ENCODE data around the gene FLNB. TPM values are rescaled to one million over a fixed set of nuclear protein-coding genes. Genes with fewer than 3 reads are reported as not detected.
A peak's percentile ranks its signal among the peaks of the same experiment; 100 is the strongest.

Gene FLNB
- total RNA-seq, 1 donor from 2014 or later: 115 TPM

DNA sequence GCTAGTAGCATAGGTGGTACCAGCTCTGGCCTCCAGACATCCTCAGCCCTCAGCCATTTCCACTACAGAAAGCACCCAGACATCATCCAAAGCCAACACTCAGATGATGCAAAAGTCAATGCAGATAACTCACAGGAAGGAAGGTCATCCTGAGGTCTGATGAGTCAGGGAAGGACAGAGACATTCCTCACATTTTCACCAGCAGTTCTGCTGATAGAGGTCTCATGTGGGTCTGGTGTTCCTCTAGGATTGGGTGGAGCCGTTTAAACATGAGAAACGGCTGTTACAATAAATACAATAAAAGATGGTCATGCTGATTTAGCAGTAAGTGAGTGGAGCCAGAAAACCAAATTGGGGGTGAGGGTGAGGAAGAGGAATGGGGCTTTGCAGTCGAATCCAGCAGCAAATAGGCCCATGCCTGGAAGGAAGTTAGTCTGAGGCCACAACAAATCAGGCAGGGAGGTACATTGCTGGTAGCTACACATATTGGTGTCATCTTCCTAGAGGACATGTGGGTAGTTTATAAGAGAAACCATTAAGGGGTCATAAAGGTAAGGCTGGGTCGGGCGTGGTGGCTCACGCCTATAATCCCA lies 33.3 kb upstream of the FLNB start:
- ATAC-seq (peak; percentile 47), DNase-seq (no peak)
- no peak overlapping the region for H3K4me3 ChIP-seq
- H3K9me3 ChIP-seq: no peaks in the 10 kb centered on the region
- intact Hi-C loops (cut with DNase I): no loop called here
- TF ChIP-seq, protein P1, sequence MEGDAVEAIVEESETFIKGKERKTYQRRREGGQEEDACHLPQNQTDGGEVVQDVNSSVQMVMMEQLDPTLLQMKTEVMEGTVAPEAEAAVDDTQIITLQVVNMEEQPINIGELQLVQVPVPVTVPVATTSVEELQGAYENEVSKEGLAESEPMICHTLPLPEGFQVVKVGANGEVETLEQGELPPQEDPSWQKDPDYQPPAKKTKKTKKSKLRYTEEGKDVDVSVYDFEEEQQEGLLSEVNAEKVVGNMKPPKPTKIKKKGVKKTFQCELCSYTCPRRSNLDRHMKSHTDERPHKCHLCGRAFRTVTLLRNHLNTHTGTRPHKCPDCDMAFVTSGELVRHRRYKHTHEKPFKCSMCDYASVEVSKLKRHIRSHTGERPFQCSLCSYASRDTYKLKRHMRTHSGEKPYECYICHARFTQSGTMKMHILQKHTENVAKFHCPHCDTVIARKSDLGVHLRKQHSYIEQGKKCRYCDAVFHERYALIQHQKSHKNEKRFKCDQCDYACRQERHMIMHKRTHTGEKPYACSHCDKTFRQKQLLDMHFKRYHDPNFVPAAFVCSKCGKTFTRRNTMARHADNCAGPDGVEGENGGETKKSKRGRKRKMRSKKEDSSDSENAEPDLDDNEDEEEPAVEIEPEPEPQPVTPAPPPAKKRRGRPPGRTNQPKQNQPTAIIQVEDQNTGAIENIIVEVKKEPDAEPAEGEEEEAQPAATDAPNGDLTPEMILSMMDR (IDR thresholded peaks at IDR 0.05): no peak
- H3K27ac ChIP-seq: no peak overlapping the region
- H3K4me1 ChIP-seq: no peaks in the 10 kb centered on the region
- no peaks in the 10 kb centered on the region for H3K27me3 ChIP-seq
- no peaks in the 10 kb centered on the region for H3K36me3 ChIP-seq

DNA sequence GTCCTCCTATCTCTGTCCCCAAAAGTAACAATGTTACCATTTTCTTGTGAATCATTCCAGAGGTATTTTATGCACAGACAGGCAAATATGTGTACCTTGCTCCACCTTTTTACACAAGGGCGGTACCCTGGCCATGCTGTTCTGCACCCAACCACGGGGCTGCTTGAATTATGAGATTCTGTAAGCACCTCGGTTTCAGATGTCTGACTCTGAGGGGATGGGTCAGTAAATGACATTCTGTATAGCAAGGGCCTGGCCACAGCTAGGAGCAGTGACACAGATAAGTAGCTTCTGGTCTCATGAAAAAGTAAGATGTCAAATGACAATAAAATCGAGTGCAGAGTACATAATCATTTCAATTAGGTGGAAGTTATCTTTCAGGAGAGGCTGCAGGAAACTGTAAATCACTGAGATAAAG lies 30.4 kb upstream of the FLNB start:
- Histone ChIP-seq H3K27ac (peak overlapping the region; percentile 24), H3K4me1 (peaks cover 1% of the 10 kb centered on the region), H3K9me3 (no peaks in the 10 kb centered on the region), H3K27me3 (no peaks in the 10 kb centered on the region), H3K4me3 (no peak overlapping the region), H3K36me3 (no peaks in the 10 kb centered on the region)
- intact Hi-C loops (cut with DNase I): no loop called here
- ATAC-seq: peak; percentile 36
- TF ChIP-seq, protein P1 (IDR thresholded peaks at IDR 0.05): no peak
- no peak for DNase-seq

DNA sequence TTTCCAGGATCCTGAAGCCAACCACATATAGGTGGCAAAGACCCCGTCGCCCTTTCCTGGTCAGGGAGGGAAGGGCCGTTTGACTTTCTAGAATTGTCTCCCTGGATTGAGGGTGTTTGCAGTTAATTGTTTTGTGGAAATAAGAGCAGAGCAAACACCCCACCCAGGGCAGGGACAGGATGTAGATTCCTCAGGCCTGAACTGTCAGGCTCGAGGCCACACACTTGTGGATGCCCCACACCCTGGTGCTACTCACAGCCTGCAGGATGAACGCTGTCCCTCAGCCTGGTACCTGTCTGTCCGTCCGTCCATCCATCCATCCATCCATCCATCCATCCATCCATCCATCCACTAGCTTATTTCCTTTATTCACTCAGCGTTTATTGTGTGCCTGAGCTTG lies 29.9 kb upstream of the FLNB start:
- Histone ChIP-seq H3K4me1 (peaks cover 6% of the 10 kb centered on the region), H3K27me3 (no peaks in the 10 kb centered on the region), H3K4me3 (no peak overlapping the region), H3K36me3 (no peaks in the 10 kb centered on the region), H3K27ac (peak overlapping the region; percentile 24), H3K9me3 (no peaks in the 10 kb centered on the region)
- intact Hi-C loops (cut with DNase I): no loop called here
- peak; percentile 20 for ATAC-seq
- TF ChIP-seq, protein P1 (IDR thresholded peaks at IDR 0.05): no peak
- no peak for DNase-seq

DNA sequence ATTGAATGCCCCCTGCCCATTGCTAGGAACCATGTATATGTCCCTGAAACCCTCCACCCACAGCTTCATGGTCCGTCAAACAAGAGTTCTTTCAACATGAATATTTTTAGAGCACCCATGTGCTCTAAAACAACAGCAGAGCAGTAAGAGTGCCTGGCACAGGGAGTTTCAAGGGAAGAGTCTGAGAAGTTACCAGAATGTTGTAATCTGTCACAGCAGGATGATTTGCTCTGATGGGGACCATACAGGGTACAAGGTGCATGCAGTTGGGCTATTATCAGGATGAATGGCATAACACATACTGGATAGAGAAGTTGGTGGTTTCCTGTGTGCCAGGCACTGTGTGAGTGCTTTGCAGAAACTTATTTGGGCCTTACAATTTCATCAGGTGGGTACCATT lies 27.8 kb upstream of the FLNB start:
- intact Hi-C loops (cut with DNase I): no loop called here
- Histone ChIP-seq H3K4me3 (no peak overlapping the region), H3K4me1 (peaks cover 18% of the 10 kb centered on the region), H3K27ac (no peak overlapping the region), H3K36me3 (no peaks in the 10 kb centered on the region), H3K27me3 (no peaks in the 10 kb centered on the region), H3K9me3 (no peaks in the 10 kb centered on the region)
- ATAC-seq (no peak), DNase-seq (no peak)
- TF ChIP-seq, protein P1 (IDR thresholded peaks at IDR 0.05): no peak

DNA sequence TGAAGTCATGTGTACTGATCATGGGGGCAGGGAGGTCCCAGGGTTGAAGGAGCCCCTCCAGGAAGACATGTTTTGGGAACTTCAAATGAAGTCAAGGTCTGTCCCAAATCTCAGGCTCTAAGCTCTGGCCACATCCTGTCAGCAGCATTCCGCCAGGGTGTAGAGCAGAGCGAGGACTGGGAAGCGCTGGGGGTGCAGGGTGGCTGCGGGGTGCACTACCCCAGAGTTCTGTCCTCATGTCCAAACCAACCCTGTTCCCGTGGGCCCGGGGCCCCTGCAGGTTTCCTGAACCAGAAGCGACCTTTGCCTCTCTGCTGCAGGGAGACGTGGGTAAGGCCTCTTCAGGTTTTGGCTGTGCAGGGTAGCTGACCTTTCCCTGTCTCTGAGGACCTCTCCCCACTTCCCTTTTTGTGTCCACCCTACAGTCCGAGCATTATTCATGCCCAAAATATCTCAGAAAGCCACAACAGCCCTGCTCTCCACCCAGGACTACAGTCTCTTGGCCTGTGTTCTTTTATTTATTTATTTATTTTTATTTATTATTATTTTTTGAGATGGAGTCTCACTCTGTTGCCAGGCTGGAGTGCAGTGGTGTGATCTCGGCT lies 26.6 kb upstream of the FLNB start:
- Histone ChIP-seq H3K4me3 (no peak overlapping the region), H3K36me3 (no peaks in the 10 kb centered on the region), H3K27ac (no peak overlapping the region), H3K27me3 (no peaks in the 10 kb centered on the region), H3K4me1 (peaks cover 18% of the 10 kb centered on the region), H3K9me3 (no peaks in the 10 kb centered on the region)
- ATAC-seq (no peak), DNase-seq (no peak)
- TF ChIP-seq, protein P1 (IDR thresholded peaks at IDR 0.05): no peak
- intact Hi-C loops (cut with DNase I): no loop called here

Data from upper lobe of right lung (tissue), 1 donor.